ENCODE results near the gene RPS6KA2.
"Not testable (repeated sequence)": the region's sequence is repeated elsewhere in the genome, so short reads cannot be mapped to it uniquely, and the experiment has no call there.

The RPS6KA2 gene

GRCh38 chr6:166530211-166531095 is 96.6 kb downstream of the RPS6KA2 start:
- no peak for DNase-seq (ENCODE audit: low read depth)

- no peak for DNase-seq (ENCODE audit: low read depth)
Observed at GRCh38 chr6:166529586-166529985, 97.5 kb downstream of the RPS6KA2 start.

GRCh38 chr6:166529058-166529457 is 98.0 kb downstream of the RPS6KA2 start:
- DNase-seq (ENCODE audit: low read depth) = not testable (repeated sequence)

- no peak for DNase-seq (ENCODE audit: low read depth)
Observed at GRCh38 chr6:166527849-166528248, 99.2 kb downstream of the RPS6KA2 start.

- DNase-seq (ENCODE audit: low read depth) = no peak
Observed at GRCh38 chr6:166526937-166527336, 100.1 kb downstream of the RPS6KA2 start.

GRCh38 chr6:166525567-166525966 is 101.5 kb downstream of the RPS6KA2 start:
- no peak for DNase-seq (ENCODE audit: low read depth)

- no peak for DNase-seq (ENCODE audit: low read depth)
Observed at GRCh38 chr6:166523782-166524559, 103.1 kb downstream of the RPS6KA2 start.

GRCh38 chr6:166520905-166521834 is 105.9 kb downstream of the RPS6KA2 start:
- DNase-seq (ENCODE audit: low read depth) = no peak

GRCh38 chr6:166516251-166516884 is 110.7 kb downstream of the RPS6KA2 start:
- DNase-seq (ENCODE audit: low read depth) = no peak

GRCh38 chr6:166515072-166515810 is 111.8 kb downstream of the RPS6KA2 start:
- peak; percentile 14 for DNase-seq (ENCODE audit: low read depth)

- DNase-seq (ENCODE audit: low read depth) = no peak
Observed at GRCh38 chr6:166514196-166514595, 112.9 kb downstream of the RPS6KA2 start.

GRCh38 chr6:166512567-166512966 is 114.5 kb downstream of the RPS6KA2 start:
- DNase-seq (ENCODE audit: low read depth) = no peak

- DNase-seq (ENCODE audit: low read depth) = no peak
Observed at GRCh38 chr6:166511316-166511715, 115.7 kb downstream of the RPS6KA2 start.

- no peak for DNase-seq (ENCODE audit: low read depth)
Observed at GRCh38 chr6:166509193-166509592, 117.9 kb downstream of the RPS6KA2 start.

GRCh38 chr6:166508726-166509125 is 118.3 kb downstream of the RPS6KA2 start:
- DNase-seq (ENCODE audit: low read depth) = no peak

- no peak for DNase-seq (ENCODE audit: low read depth)
Observed at GRCh38 chr6:166507809-166508564, 119.1 kb downstream of the RPS6KA2 start.

GRCh38 chr6:166507380-166507779 is 119.7 kb downstream of the RPS6KA2 start:
- no peak for DNase-seq (ENCODE audit: low read depth)

- no peak for DNase-seq (ENCODE audit: low read depth)
Observed at GRCh38 chr6:166505133-166505905, 121.7 kb downstream of the RPS6KA2 start.

- no peak for DNase-seq (ENCODE audit: low read depth)
Observed at GRCh38 chr6:166504100-166504499, 123.0 kb downstream of the RPS6KA2 start.

Data from stimulated activated CD8-positive, alpha-beta memory T cell treated with anti-CD3 and anti-CD28 coated beads, Interleukin-15, amount 100 ng/mL, for 1 hour (primary cell).